Heart left ventricle (tissue), 16 donors: ENCODE data around the gene KCTD5. TPM values are rescaled to one million over a fixed set of nuclear protein-coding genes. Genes with fewer than 3 reads are reported as not detected.

ENCODE experiments used
- ATAC-seq, 4 donors: fragments of 200-7000 bp; cut with Tn5 transposase; one replicate each; pipeline ENCODE4 v1.9.1; 2020 to 2022; ENCODE audit warnings: moderate library complexity in 4 of 4, mild to moderate bottlenecking in 3 of 4, moderate number of reproducible peaks in 1 of 4
- DNase-seq, 5 donors: peaks; one replicate each; pipeline ENCODE4 v3.0.0-alpha.2; 2020
- H3K27ac ChIP-seq, 12 donors: fragments of 200-600 bp; sonication (generic) in 4 of 12; one replicate each; pipeline versions ENCODE4 v1.5.0 to v1.8.0; 2016 to 2022; ENCODE audit warnings: mild to moderate bottlenecking in 2 of 12
- H3K27me3 ChIP-seq, 9 donors: fragments of 200-600 bp; sonication (generic) in 2 of 9; one replicate each; pipeline versions ENCODE4 v1.5.1 to v1.8.0; 2016 to 2022; ENCODE audit warnings: mild to moderate bottlenecking in 3 of 9
- H3K36me3 ChIP-seq, 9 donors: fragments of 200-600 bp; sonication (generic) in 2 of 9; one replicate each; pipeline versions ENCODE4 v1.5.0 to v1.8.0; 2018 to 2022; ENCODE audit warnings: mild to moderate bottlenecking in 2 of 9
- H3K4me1 ChIP-seq, 12 donors: fragments of 200-600 bp; sonication (generic) in 4 of 12; one replicate each; pipeline versions ENCODE4 v1.5.0 to v1.8.0; 2016 to 2022; ENCODE audit warnings: mild to moderate bottlenecking in 3 of 12
- H3K4me3 ChIP-seq, 12 donors: fragments of 200-600 bp; sonication (generic) in 4 of 12; one replicate each; pipeline versions ENCODE4 v1.5.0 to v1.8.0; 2017 to 2022; ENCODE audit warnings: mild to moderate bottlenecking in 9 of 12, moderate library complexity in 4 of 12
- H3K9me3 ChIP-seq, 12 donors: fragments of 200-600 bp; sonication (generic) in 4 of 12; one replicate each; pipeline versions ENCODE4 v1.5.0 to v1.8.0; 2016 to 2022; ENCODE audit warnings: mild to moderate bottlenecking in 1 of 12
- POLR2A ChIP-seq, 2 donors: fragments of 450-650 bp; IDR thresholded peaks; one replicate each; pipeline ENCODE4 v1.6.1; 2017; ENCODE audit warnings: antibody characterized with exemption in 2 of 2, mild to moderate bottlenecking in 2 of 2, moderate library complexity in 2 of 2
- WGBS, 4 donors: extraction: QIAGEN DNeasy Blood & Tissue Kit in 2 of 4; methylation state at CpG; one replicate each; pipeline versions ENCODE4 v1.1.5 to v1.1.7; 2013 to 2018; 5-methylcytosine and 5-hydroxymethylcytosine counted together
- intact Hi-C, 10 donors: fragments of 100-400 bp; cut with DNase I; formaldehyde crosslinking; loops; one replicate each; pipeline versions ENCODE4 v1.11.1 to v1.14.2; 2022
- polyA plus RNA-seq, 2 donors: library from polyadenylated mRNA; stranded (reverse); fragments of 200-250 nt; gene quantifications; one replicate each; pipeline ENCODE4 v1.2.3, GENCODE V29; 2013
- total RNA-seq, 9 donors: library from RNA; depleted of rRNA in 2 of 9; stranded (reverse); fragments of >200 nt in 2 of 9; fragmentation: NEBNext Ultra II Directional in 3 of 9; extraction: Animal tissue kit (Norgen Biotek cat#: 25700) in 3 of 9; gene quantifications; one replicate each; pipeline versions ENCODE4 v1.1.0 to v1.2.4, GENCODE V29; 2016 to 2023
- TF ChIP-seq, protein P1 (sequence below), 12 donors: fragments of 200-600 bp; sonication (generic) in 4 of 12; IDR thresholded peaks; one replicate each; pipeline versions ENCODE4 v1.5.0 to v1.8.0; 2018 to 2022; ENCODE audit warnings: antibody characterized with exemption in 12 of 12, mild to moderate bottlenecking in 5 of 12
- donor health status: ischemic (EF 13 %, LVEDD 7.1; RV severe dilation, severe dysfunction).
- donor health status: healthy with polysubstance abuse.
- donor health status: DM: no; HTN: yes; CAD: no.
- donor health status: DM: no; HTN: no; CAD: no.
- donor health status: ischemic (EF 25% LVEDD 6.9; RV normal size, moderate dysfunction).
- donor health status: ischemic (EF 25% LVEDD 5.7; RV mildly dilated, moderate dysfunction).
- donor health status: healthy.
- donor health status: DM: yes; HTN: yes; CAD: no.
- donor health status: ischemic (EF 35%, LVEDD 5.7; RV mildly dilated, moderate dysfunction).
- donor health status: nonischemic (EF 11% LVEDD 7.7; RV severe dilation, severe dysfunction).
- donor health status: DM: yes; HTN: yes; CAD: no.
- donor health status: PGD.
- donor health status: ischemic (EF 29% LVEDD 5.4; RV normal size, mild dysfunction).
- donor health status: nonischemic (EF 23%, LVEDD 6.1; RV moderate dilation, normal function).

Gene KCTD5
- total and polyA plus RNA-seq, 11 donors, result 6.2 to 24.3 (median 11.1) TPM

DNA sequence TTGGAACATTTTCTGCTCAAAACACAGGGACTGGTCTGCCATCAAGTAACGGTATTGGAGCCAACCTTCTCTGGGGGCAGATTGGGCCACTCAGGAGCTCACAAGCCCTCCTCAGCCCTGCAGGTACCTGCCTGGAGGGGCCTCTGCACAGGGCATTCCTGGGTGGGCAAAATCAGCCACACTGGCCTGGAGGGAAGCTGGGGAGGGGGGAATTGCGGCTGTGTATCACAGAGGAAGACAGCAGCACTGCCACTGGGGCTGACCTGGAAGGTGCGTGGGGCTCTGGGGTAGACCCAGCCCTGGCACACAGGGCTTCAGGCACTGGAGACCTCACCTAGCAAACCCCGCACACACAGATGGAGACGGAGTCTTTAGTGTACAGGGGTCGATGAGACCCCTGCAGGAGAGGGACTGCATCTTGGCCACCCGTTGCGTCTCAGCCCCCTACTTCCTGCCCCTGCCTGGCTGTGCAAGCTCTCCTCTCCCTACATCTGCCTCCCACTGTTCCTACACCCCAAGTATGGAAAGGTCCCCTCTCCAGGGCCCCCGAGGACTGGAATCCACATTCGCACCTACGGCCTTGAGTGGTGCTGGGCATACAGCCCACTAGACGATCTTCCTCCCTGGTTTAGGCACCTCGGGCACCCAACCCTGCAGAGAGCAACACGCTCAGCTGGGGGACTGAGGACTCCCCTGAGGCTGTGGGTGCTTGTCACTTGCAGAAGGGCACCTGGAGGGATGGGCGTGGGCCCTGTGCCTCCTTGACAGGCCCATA is 63.0 kb downstream of the KCTD5 start:
- intact Hi-C loops, result no loop called here
- Histone ChIP-seq H3K27ac (no peak overlapping the region), H3K27me3 (no peaks in the 10 kb centered on the region), H3K36me3 (no peaks in the 10 kb centered on the region), H3K4me3 (no peak overlapping the region), H3K4me1 (no peaks in the 10 kb centered on the region), H3K9me3 (no peaks in the 10 kb centered on the region)
- 54 to 71% (median 67%) methylated on average over 12 to 15 of the region's 15 CpGs for WGBS, 4 donors
- TF ChIP-seq, protein P1, sequence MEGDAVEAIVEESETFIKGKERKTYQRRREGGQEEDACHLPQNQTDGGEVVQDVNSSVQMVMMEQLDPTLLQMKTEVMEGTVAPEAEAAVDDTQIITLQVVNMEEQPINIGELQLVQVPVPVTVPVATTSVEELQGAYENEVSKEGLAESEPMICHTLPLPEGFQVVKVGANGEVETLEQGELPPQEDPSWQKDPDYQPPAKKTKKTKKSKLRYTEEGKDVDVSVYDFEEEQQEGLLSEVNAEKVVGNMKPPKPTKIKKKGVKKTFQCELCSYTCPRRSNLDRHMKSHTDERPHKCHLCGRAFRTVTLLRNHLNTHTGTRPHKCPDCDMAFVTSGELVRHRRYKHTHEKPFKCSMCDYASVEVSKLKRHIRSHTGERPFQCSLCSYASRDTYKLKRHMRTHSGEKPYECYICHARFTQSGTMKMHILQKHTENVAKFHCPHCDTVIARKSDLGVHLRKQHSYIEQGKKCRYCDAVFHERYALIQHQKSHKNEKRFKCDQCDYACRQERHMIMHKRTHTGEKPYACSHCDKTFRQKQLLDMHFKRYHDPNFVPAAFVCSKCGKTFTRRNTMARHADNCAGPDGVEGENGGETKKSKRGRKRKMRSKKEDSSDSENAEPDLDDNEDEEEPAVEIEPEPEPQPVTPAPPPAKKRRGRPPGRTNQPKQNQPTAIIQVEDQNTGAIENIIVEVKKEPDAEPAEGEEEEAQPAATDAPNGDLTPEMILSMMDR (IDR thresholded peaks at IDR 0.05), result no peak
- no peak for TF ChIP-seq POLR2A (IDR thresholded peaks at IDR 0.05)
- DNase-seq, result no peak
- no peak for ATAC-seq

DNA sequence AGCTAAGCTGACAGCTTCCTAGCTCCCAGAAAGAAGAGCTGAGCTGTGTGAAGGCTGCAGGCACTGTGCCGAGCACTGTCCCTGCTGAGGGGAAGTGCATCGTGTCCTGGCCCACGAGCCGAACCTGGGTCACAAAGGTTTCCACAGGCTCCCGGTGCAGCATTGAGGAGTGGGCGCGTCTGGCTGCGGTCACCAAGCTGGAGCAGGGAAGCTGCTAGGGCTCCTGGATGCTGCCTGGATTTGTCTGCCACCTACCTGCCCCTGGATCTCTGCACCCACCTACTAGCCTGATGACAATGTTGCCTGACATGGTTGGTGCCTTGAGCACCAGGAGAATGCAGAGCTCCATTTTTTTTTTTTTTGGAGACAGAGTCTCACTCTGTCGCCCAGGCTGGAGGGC is 63.6 kb downstream of the KCTD5 start:
- Histone ChIP-seq H3K4me3 (no peak overlapping the region), H3K4me1 (no peaks in the 10 kb centered on the region), H3K36me3 (no peaks in the 10 kb centered on the region), H3K27ac (no peak overlapping the region), H3K27me3 (no peaks in the 10 kb centered on the region), H3K9me3 (no peaks in the 10 kb centered on the region)
- DNase-seq (no peak), ATAC-seq (no peak)
- intact Hi-C loops, result no loop called here
- WGBS, 4 donors, result 73 to 84% (median 79%) methylated on average over 9 of the region's 9 CpGs
- TF ChIP-seq POLR2A (IDR thresholded peaks at IDR 0.05), result no peak
- TF ChIP-seq, protein P1 (IDR thresholded peaks at IDR 0.05), result no peak

DNA sequence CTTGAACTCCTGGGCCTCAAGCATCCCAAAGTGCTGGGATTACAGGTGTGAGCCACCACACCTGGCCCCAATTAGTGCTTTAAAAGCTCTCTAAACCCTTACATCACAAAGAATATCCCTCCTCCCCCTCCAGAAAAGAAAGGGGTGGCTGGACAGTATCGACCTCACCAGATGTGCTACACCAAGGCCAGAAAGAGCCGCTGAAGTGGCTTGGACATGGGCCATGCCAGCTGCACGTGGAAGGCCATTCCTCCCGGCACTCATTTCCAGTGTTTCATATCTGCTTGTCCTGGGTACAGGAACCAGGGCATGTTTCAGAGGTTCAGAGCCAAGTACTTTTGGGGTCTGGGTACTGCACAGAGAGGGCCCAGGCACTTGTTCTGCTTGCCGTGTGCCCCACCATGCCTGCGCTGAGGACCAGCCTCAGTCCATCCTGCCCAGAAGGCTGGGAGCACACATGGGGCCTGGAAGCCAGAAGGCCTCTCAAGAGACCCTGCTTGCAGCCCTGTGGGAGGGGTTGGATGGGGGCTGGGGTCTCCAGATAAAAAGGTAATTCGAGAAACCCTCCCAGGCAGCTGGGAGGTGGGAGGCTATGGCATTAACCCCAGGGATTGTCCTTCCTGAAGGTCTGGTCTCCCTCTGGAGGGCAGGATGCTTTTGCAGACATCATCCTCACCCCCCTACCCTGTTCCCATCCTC is 66.6 kb downstream of the KCTD5 start:
- H3K27ac ChIP-seq, result no peak overlapping the region
- H3K4me3 ChIP-seq, result no peak overlapping the region
- ATAC-seq, result no peak
- H3K27me3 ChIP-seq, result no peaks in the 10 kb centered on the region
- no peaks in the 10 kb centered on the region for H3K36me3 ChIP-seq
- no peaks in the 10 kb centered on the region for H3K9me3 ChIP-seq
- intact Hi-C loops, result no loop called here
- 75 to 78% (median 77%) methylated on average over 7 of the region's 7 CpGs for WGBS, 4 donors
- TF ChIP-seq POLR2A (IDR thresholded peaks at IDR 0.05), result no peak
- TF ChIP-seq, protein P1 (IDR thresholded peaks at IDR 0.05), result no peak
- DNase-seq, result no peak
- H3K4me1 ChIP-seq, result peaks cover 0 to 16% (median 8%) of the 10 kb centered on the region in 12 donors

DNA sequence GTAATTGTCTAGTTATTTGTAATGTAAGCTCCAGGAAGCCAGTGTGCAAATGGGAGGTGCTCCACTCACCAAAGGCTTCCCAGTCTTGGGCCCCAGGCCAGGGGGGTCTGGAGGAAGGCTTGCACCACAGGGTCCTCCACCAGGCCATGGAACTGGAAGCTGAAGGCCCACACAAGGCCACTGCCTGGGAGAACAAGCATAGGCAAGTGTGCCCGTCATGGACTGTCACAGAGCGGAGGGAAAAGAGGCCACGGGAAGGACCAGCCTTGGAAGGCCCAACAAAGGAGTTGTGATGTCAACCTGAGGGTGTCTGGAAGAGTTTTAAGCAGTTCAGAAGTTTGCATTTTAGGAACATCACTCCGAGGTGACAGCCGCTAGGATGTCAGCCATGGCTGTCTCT is 67.2 kb downstream of the KCTD5 start:
- intact Hi-C loops, result no loop called here
- Histone ChIP-seq H3K36me3 (peaks cover 0 to 2% (median 0%) of the 10 kb centered on the region in 9 donors), H3K9me3 (no peaks in the 10 kb centered on the region), H3K27me3 (no peaks in the 10 kb centered on the region), H3K4me3 (no peak overlapping the region), H3K27ac (no peak overlapping the region), H3K4me1 (peaks cover 0 to 22% (median 14%) of the 10 kb centered on the region in 12 donors)
- ATAC-seq, result no peak
- WGBS, 4 donors, result 98 to 99% (median 99%) methylated on average over 5 of the region's 5 CpGs
- DNase-seq, result no peak
- TF ChIP-seq, protein P1 (IDR thresholded peaks at IDR 0.05), result no peak
- TF ChIP-seq POLR2A (IDR thresholded peaks at IDR 0.05), result no peak
